HL-60/S4 treated with phorbol 12-myristate 13-acetate at 8.2 ng/mL for 4 days and 3 days (cell line): ENCODE measurements around the gene OLR1.

Source experiments
- in situ Hi-C: fragments of 300-500 bp; cut with MboI; formaldehyde crosslinking; loops from 2 replicates; pipeline ENCODE4 v1.15.0; 2022; ENCODE audit warnings: low sequenced_read_pairs

Gene OLR1

DNA sequence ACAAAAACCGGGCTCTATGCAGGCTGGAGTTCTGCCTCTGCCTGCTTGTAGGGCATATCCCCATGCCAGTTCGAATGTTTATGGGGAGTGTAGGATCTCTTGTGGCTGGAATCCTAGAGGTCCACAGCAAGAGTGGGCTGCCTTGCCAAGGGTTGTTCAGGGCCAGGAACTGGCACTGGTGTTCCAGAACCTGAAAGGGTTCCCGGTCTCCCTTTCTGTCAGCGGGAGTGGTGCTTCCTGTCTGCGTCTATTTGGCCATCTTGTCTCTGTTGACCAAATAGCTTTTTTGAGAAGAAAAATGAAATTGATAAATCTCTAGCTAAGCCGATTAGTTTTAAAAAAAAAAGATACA, 17.8 kb downstream of the OLR1 start:
- in situ Hi-C loops: no loop called here

DNA sequence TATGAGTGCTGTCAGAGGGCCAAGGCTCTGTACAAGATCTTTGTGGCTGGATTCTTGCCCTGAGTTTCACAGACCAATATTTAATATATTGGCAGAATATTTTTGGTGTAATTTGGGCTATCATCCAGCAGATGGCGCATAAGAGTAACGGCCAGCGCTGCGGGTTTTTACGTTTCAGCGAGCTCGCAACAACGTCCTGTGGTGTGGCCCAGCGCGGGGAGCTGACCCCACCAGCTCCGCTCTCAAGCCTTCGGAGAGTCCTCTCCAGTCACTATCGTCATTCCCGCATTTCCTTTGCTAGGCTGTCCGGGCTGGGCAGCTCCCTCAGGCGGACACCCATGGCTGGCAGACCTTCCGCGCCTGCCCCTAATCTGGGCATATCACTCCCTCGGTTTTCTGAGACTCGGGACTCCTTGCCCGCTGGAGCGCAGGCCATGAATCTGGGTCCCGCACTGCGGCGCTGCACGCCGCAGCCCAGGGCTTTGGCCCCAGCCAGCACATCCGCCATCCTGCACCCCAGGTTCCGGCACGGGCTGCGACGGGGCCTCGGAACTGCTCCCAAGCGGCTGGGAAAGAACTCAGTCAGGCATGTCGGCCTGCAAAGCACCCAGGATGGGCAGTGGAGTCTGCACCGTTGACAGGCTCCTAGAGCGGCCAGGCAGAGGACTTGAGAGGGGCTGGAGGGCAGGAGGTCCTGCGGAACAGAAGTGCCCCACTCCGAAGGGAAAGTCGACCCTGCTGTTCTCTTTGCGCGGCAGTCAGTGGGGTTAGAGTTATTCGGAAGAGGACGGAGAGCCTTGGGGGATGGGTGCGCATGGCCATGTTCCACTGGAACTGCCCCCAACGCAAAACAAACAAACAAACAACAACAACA, 18.4 kb downstream of the OLR1 start:
- in situ Hi-C loops: no loop called here

DNA sequence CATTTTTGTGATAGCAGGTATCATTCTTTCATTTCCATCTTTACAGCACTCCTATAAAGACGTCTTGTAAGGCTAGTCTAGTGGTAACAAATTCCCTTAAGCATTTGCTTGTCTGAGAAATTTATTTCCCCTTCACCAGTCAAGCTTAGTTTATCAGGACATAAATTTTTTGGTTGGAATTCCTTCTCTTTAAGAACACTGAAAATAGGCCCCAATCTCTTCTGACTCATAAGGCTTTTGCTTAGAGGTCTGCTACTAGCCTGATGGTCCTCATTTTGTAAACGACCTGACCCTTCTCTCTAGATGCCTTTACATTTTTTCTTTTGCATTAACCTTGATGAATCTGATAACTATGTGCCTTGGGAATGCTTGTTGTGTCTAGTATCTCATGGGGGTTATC, 20.3 kb downstream of the OLR1 start:
- in situ Hi-C loops: no loop called here

DNA sequence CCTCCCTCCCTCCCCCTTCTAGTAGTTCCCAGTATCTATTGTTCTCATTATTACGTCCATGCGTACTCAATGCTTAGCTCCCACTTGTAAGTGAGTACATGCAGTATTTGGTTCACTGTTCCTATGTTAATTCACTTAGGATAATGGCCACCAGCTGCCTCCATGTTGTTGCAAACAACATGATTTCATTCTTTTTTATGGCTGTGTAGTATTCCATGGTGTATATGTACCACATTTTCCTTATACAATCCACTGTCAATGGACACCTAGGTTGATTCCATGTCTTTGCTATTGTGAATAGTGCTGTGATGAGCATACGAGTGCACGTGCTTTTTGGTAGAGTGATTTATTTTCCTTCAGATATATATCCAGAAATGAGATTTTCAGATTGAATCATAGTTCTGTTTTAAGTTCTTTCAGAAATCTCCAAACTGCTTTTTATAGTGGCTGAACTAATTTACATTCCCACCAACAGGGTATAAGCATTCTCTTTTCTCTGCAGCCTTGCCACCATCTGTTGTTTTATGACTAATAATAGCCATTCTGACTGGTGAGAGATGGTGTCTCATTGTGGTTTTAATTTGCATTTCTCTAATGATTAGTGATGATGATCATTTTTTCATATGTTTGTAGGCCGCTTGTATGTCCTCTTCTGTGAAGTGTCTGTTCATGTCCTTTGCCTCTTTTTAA, 24.1 kb downstream of the OLR1 start:
- in situ Hi-C loops: loop anchor here (10.0 to 25.0 kb wide), 2 partner anchors 113 to 336 kb away; partner anchors contain the start of gene CLEC9A

DNA sequence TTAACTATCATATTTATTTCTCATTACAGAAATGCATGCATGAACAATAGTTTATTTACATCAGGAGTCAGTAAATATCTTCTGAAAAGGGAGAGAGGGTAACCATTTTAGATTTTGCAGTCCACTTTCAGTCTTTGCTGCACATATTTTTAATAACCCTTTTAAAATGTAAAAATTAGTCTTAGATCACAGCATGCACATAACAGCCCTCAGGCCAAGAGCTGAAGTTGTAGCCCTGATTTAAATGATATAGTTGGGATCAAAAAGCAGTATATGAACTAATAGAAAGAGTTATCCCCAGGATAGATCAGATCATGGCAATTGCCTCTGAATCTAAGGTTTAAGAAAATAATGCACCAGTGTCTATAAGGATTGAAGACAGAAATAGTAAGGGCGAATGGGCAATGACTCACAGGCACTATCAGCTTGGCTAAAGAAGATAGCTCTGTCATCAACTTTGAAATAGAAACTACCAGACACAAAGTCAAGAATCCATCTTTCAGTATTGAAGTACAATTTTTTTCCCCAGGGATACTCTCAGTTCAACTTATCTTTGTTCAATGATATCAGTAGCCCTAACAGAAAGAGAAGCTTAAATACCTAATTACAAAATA, 28.8 kb downstream of the OLR1 start:
- in situ Hi-C loops: loop anchor here (10.0 to 25.0 kb wide), 2 partner anchors 108 to 331 kb away; partner anchors contain the start of gene CLEC9A

DNA sequence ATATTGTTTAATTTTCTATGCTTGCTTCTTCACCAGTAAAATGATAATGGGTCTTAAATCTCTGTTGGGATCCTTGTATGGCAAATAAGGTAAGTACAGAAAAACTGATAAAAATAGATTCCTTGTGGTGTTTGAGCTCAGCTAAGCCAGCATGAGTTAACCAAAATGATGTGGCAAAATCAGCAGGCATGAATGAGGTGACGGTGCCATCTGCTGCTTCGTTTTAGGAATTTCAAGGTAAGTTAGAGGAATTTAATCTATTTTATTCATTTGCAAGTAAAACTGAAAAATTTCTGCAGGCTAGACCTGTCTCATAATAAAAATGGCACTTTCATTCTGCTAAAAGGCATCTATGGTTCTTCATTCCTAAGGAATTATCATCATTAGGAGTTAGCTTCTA, 31.9 kb downstream of the OLR1 start:
- in situ Hi-C loops: loop anchor here (10.0 to 25.0 kb wide), 2 partner anchors 105 to 328 kb away; partner anchors contain the start of gene CLEC9A

DNA sequence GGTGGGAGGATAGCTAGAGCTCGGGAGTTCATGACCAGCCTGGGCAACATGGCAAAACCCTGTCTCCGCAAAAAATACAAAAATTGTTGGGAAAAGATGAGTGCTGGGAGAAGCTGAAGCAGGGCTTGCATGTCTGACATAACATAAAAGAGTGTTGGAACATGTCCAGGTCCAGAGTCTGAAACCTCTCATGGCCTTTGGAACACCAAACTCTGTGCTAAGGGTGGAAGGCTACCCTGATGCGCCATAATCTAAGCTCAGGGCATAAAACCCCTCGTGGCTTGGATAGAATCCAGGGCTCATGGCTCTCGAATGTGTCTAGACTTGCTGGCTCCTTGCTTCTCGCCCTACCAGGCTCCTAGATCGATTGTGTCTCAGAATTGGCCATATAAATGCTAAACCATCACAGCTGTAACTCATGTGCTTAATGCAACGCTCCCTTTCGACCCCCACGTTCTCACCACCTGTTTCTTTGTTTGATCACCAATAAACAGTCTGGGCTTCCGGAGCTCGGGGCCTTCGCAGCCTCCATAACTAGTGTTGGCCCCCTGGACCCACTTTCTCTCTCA, 35.2 kb downstream of the OLR1 start:
- in situ Hi-C loops: loop anchor here (25.0 kb wide), 1 partner anchor 324 kb away; no protein-coding TSS in a partner anchor

DNA sequence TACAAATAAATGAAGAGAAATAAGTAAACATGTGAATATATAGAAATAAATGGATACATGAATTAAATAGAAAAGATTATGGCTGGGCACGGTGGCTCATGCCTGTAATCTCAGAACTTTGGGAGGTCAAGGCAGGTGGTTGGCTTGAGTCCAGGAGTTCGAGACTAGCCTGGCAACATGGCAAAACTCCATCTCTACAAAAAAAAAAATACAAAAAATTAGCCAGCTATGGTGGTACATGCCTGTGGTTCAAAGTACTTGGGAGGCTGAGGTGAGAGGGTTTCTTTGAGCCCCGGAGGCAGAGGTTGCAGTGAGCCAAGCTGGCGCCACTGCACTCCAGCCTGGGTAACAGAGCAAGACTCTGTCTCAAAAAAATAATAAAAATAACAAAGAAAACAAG, 36.8 kb downstream of the OLR1 start:
- in situ Hi-C loops: loop anchor here (25.0 kb wide), 1 partner anchor 323 kb away; no protein-coding TSS in a partner anchor

DNA sequence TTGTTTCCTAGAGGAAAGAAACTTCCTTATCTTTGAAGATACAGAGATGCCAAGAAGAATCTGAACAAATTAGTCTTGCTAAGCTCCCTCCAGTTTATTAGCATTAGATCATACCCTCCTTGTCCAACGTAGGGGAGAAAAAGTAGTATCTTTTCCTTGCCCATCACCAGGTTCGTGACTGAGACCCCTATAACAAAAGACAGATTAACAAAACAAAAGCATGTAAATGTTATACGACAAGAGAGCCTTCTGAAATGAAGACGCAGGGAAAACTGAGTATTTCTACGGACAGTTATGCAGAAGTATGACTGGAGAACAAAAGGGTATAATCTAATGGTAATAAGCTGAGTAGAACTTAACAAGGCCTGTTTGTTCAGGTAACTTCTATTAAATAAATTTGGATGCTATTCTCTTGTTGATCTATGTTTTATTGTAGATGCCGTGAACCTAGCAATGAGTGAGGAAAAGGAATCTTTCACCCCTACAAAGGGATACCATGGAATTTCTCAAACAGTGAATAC, 39.0 kb downstream of the OLR1 start:
- in situ Hi-C loops: loop anchor here (25.0 kb wide), 1 partner anchor 321 kb away; no protein-coding TSS in a partner anchor

DNA sequence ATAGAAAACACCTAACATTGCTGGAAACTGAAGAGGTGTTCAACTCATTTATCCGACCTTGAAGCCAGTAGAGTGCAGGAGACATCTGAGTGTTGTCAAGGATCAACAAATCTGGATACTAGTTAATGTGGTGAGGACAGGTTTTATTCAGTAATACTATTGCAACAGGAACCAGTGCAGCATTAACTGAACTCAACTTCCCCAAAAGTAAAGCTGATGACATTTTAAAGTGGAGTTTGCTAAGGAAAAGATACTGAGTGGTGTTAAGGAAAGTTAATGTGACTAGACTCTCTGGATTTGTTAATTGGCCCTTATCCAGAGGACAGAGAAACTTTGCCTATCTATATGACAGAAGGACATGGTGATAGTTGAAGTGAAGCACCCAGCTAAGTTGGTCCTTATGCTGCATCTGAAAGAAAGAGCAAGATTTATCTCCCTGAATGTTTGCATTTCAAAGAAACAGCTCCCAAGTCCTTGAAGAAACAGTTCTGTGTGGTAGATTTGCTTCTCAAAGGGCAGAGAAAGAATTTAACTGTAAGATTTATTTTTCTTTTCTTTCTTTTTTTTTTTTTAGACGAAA, 40.7 kb downstream of the OLR1 start:
- in situ Hi-C loops: loop anchor here (25.0 kb wide), 1 partner anchor 319 kb away; no protein-coding TSS in a partner anchor

DNA sequence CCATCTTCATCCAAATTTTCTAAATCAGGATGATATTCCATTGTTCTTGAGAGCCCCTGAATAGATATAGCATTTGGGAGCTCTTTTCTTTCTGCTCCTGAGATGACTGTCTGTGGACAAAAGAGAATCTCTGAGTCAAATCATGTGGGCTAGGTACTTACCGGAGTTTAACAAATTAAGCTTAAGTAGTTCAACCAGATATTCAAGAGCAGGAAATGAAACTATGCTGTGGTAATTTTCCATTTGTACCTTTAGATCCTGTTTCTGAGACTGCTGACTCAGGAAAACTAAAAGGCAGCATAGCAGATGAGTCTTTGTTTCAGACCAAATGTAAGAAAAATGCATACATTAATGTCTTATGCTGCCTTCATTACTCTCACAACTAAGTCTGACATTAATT, 41.9 kb downstream of the OLR1 start, which contains the start of gene CLEC7A:
Gene CLEC7A, minus strand, starts transcription at position 158 of the 400 bp plus-strand sequence. Its CDS starts 117 bp downstream, at position 41.
- in situ Hi-C loops: loop anchor here (25.0 kb wide), 1 partner anchor 318 kb away; no protein-coding TSS in a partner anchor

DNA sequence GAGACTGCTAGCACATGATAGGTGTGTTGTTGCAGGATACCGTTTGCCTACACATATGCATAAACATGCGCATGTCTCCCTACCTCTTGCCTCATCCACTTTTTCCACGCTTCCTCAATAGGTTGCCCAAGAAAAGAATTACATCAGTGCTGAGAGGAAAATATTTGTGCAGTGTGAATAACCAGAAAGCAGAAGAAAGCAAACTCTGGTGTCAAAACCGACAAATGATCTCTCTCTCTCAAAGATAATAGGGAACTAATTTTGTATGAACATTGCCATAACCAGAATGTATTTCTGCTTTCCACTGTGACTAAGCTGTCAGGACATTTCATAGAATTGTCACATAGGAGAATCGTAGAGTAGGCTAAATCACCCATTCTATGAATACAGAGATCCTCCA, 43.2 kb downstream of the OLR1 start:
- in situ Hi-C loops: loop anchor here (25.0 kb wide), 1 partner anchor 316 kb away; no protein-coding TSS in a partner anchor

DNA sequence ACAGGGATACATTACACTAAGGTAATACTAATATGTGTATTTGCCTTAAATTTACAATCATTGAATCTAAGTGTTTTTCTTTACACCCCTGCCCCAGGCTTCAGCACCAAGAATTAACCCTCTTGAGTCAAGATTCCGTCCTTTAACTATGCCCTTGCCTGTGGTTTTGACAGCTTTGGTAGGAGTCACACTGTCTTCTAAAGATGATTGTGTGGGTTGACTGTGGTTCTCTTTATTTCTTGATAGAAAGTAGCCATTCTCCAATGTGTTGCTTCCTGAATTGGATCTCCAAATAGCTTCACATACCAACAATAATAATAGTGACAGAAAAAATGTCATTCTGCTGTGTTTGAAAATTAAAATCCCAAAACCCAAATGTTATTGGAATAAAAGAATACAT, 45.5 kb downstream of the OLR1 start:
- in situ Hi-C loops: loop anchor here (25.0 kb wide), 1 partner anchor 314 kb away; no protein-coding TSS in a partner anchor

DNA sequence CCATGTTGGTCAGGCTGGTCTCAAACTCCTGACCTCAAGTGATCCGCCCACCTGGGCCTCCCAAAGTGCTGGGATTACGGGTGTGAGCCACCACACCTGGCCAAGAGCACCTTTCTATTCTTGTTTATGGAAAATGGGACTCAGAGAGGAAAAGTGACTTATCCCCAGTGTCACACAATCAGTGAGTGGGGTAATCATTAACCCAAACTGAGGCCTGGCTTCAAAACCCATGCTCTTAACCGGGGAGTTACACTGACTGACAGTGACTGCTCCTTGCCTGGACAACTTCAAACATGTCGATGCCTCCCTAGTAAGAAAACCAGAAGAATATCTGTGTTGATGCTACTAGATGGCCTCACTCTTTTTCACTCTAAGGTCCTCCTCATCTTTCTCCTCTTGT, 49.2 kb downstream of the OLR1 start:
- in situ Hi-C loops: no loop called here

DNA sequence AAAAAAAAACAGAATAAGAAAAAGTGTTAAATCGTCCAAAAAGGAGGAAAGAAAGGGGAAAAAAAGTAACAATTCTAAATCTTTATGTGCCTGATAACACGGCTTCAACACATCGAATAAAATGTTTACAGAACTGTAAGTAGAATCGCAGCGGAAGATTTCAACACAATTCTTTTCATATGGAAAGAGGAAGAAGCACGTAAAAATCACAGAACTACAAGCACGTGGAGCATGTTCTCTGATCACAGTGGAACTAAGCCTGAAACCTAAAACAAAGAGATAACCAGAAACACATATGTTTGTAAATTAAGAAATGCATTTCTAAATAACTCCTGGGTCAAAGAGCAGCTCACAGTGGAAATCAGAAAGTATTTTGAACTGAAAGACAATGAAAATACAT, 50.7 kb downstream of the OLR1 start:
- in situ Hi-C loops: no loop called here

DNA sequence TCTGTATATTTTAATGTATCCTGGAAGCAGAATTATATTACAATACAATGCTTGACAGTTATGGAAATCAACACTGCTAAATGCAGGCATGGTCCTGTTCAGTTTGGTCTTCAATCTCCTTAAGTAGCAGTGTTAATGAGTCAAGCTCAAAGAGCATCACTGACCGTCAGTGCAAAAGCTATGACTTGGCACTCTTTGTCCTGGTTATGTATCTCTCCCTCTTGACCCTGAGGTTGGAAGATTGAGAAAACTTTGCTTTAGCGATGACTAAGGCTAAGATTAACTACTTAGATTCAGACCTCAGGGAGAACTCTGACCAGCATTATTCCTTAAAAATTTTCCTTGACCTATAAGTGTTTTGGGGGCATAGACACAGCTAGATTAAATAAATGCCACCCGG, 52.9 kb downstream of the OLR1 start:
- in situ Hi-C loops: no loop called here

DNA sequence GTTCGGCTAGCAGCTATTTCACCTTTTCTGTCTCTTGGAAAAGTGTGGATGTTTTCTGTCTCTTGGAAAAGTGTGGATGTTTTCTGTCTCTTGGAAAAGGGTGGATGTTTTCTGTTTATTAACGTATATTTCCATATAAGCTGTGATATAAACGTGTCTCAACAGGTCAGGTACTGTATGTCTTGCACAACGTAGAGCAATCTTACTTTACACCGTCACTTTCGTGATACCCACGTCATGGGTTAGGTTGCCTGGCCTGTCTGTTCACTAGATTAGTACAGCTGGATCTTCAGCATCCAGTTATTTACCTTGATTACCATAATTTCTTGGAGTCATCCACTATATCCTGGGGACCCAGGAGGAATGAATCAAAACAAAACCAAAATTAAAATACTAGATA, 56.0 kb downstream of the OLR1 start:
- in situ Hi-C loops: no loop called here

DNA sequence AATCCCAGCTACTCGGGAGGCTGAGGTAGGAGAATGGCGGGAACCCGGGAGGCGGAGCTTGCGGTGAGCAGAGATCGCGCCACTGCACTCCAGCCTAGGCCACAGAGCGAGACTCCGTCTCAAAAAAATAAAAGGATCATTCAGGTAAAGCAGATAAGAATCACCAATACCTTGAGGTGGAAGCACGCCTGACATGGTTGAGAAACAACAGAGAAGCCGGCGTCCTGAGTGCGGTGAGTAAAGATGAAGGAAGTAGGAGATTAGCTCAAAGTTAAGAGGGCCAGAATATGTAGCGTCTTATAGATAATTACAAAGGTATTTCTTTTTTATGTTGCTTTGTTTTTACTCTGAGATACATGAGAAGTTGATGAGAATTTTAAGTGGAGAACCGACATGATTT, 56.6 kb downstream of the OLR1 start:
- in situ Hi-C loops: no loop called here

DNA sequence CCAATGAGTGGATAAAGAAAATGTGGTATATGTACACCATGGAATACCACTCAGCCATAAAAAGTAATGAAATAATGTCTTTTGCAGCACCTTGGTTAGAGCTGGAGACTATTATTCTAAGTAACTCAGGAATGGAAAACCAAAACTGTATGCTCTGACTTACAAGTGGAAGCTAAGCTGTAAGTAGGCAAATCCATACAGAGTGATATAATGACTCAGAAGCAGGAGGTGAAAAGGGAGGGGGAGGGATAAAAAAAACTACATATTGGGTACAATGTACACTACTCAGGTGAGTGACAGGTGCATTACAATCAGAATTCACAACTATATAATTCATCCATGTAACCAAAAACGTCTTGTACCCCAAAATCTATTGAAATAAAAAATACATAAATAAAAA, 58.0 kb downstream of the OLR1 start:
- in situ Hi-C loops: no loop called here

DNA sequence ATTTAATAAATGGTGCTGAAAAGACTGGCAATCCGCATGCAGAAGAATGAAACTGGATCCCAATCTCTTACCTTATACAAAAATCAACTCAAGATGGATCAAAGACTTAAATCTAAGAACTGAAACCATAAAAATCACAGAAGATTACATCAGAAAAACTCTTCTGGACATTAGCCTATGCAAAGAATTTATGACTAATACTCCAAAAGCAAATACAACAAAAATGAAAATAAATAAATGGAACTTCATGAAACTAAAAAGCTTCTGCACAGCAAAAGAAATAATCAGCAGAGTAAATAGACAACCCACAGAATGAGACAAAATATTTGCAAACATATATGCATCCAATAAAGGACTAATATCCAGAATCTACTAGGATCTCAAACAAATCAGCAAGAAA, 58.9 kb downstream of the OLR1 start:
- in situ Hi-C loops: no loop called here
